SU-DHL-6 (cell line): ENCODE measurements around the gene GRID1.

Experiments used
- EZH2phosphoT487 ChIP-seq: fragments of 200-600 bp; sonication (generic), shearing (Covaris generic); conservative IDR thresholded peaks from 2 replicates; pipeline ENCODE4 v1.6.1; 2018; ENCODE audit warnings: mild to moderate bottlenecking, antibody characterized with exemption, low read length, moderate library complexity, mixed read lengths
- TF ChIP-seq, protein P1 (sequence below): fragments of 200-600 bp; sonication (generic); IDR thresholded peaks from one replicate; pipeline ENCODE4 v1.5.1; 2017; ENCODE audit warnings: antibody characterized with exemption, mild to moderate bottlenecking, low read length, moderate library complexity; ENCODE audit not compliant: insufficient read depth, poor library complexity, severe bottlenecking

DNA sequence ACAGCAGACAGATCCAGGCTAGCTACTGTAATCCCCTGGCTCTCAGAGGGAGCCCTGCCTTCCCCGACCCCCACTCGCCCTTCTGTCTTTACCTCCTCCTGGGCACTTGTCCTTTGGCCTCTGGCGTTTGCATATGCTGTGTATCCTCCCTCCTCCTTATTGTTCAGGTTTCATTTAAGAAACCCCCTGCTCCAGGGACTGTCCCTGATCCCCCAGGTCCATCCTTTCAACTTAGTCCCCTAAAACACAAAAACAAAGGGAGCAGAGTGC lies 25.7 kb downstream of the GRID1 start:
- TF ChIP-seq, protein P1, sequence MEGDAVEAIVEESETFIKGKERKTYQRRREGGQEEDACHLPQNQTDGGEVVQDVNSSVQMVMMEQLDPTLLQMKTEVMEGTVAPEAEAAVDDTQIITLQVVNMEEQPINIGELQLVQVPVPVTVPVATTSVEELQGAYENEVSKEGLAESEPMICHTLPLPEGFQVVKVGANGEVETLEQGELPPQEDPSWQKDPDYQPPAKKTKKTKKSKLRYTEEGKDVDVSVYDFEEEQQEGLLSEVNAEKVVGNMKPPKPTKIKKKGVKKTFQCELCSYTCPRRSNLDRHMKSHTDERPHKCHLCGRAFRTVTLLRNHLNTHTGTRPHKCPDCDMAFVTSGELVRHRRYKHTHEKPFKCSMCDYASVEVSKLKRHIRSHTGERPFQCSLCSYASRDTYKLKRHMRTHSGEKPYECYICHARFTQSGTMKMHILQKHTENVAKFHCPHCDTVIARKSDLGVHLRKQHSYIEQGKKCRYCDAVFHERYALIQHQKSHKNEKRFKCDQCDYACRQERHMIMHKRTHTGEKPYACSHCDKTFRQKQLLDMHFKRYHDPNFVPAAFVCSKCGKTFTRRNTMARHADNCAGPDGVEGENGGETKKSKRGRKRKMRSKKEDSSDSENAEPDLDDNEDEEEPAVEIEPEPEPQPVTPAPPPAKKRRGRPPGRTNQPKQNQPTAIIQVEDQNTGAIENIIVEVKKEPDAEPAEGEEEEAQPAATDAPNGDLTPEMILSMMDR, result no peak
- no peak for TF ChIP-seq EZH2phosphoT487
